Hepatocyte (in vitro differentiated cells): ENCODE results near the gene CUBN. TPM values are rescaled to one million over a fixed set of nuclear protein-coding genes. Genes with fewer than 3 reads are reported as not detected.

ENCODE experiments used
- DNase-seq: peaks from one replicate; pipeline ENCODE4 v3.0.0-alpha.2; 2016; ENCODE audit warnings: low spot score
- H2AFZ ChIP-seq: fragments of 200-600 bp; sonication (generic); 2 replicates; pipeline ENCODE4 v1.6.0; 2016; ENCODE audit warnings: antibody characterized with exemption, mild to moderate bottlenecking
- H3K27ac ChIP-seq: fragments of 200-600 bp; sonication (generic); 2 replicates; pipeline ENCODE4 v1.5.1; 2016; ENCODE audit warnings: mild to moderate bottlenecking
- H3K27me3 ChIP-seq: fragments of 200-600 bp; sonication (generic); 2 replicates; pipeline ENCODE4 v1.6.1; 2016
- H3K36me3 ChIP-seq: fragments of 200-600 bp; sonication (generic); replicated peaks from 2 replicates; pipeline ENCODE4 v1.5.1; 2016; ENCODE audit warnings: low read depth; ENCODE audit not compliant: insufficient read depth
- H3K4me1 ChIP-seq: fragments of 200-600 bp; sonication (generic); 2 replicates; pipeline ENCODE4 v1.5.1; 2016; ENCODE audit warnings: mild to moderate bottlenecking, moderate library complexity; ENCODE audit not compliant: insufficient read depth
- H3K4me2 ChIP-seq: fragments of 200-600 bp; sonication (generic); 2 replicates; pipeline ENCODE4 v1.6.0; 2016
- H3K4me3 ChIP-seq: fragments of 200-600 bp; sonication (generic); 2 replicates; pipeline ENCODE4 v1.5.1; 2016; ENCODE audit warnings: mild to moderate bottlenecking
- H3K79me2 ChIP-seq: fragments of 200-600 bp; sonication (generic); 2 replicates; pipeline ENCODE4 v1.6.0; 2017; ENCODE audit warnings: mild to moderate bottlenecking
- H3K9me2 ChIP-seq: fragments of 200-600 bp; sonication (generic); replicated peaks from 2 replicates; pipeline ENCODE4 v1.6.0; 2017; ENCODE audit warnings: mild to moderate bottlenecking; ENCODE audit not compliant: insufficient read depth
- H3K9me3 ChIP-seq: fragments of 200-600 bp; sonication (generic); 2 replicates; pipeline ENCODE4 v1.5.1; 2016; ENCODE audit warnings: low read depth, mild to moderate bottlenecking
- H4K20me1 ChIP-seq: fragments of 200-600 bp; sonication (generic); 2 replicates; pipeline ENCODE4 v1.6.0; 2016; ENCODE audit warnings: mild to moderate bottlenecking; ENCODE audit not compliant: insufficient read depth, poor library complexity, severe bottlenecking
- EZH2 ChIP-seq: fragments of 200-600 bp; sonication (generic); IDR thresholded peaks from 2 replicates; pipeline ENCODE4 v1.6.1; 2016; ENCODE audit warnings: antibody characterized with exemption, mild to moderate bottlenecking, borderline replicate concordance
- EZH2phosphoT487 ChIP-seq: fragments of 200-600 bp; sonication (generic); IDR thresholded peaks from one replicate; pipeline ENCODE4 v1.6.1; 2018; ENCODE audit warnings: antibody characterized with exemption, mild to moderate bottlenecking, low read depth, moderate library complexity; ENCODE audit not compliant: unreplicated experiment, severe bottlenecking
- WGBS: methylation state at CpG from one replicate; pipeline ENCODE4 v1.1.6; 2016; ENCODE audit warnings: low lambda C conversion rate; ENCODE audit errors: missing lambda C conversion rate; 5-methylcytosine and 5-hydroxymethylcytosine counted together
- polyA plus RNA-seq: library from polyadenylated mRNA; unstranded; fragments of >200 nt; fragmentation: Nextera tagmentation; extraction: Ambion mirVana; gene quantifications from 2 replicates; pipeline ENCODE4 v1.2.1, GENCODE V29; 2016
- total RNA-seq: library from RNA; depleted of rRNA; stranded (reverse); fragments of >200 nt; gene quantifications from 2 replicates; pipeline ENCODE4 v1.2.3, GENCODE V29; 2014
- TF ChIP-seq, protein P1 (sequence below): fragments of 200-600 bp; sonication (generic); IDR thresholded peaks from 2 replicates; pipeline ENCODE4 v1.5.1; 2016; ENCODE audit warnings: antibody characterized with exemption, mild to moderate bottlenecking; ENCODE audit not compliant: poor library complexity

CUBN gene
- total and polyA plus RNA-seq, 2 experiments from 2014 or later: 2.0 to 10.6 TPM

DNA sequence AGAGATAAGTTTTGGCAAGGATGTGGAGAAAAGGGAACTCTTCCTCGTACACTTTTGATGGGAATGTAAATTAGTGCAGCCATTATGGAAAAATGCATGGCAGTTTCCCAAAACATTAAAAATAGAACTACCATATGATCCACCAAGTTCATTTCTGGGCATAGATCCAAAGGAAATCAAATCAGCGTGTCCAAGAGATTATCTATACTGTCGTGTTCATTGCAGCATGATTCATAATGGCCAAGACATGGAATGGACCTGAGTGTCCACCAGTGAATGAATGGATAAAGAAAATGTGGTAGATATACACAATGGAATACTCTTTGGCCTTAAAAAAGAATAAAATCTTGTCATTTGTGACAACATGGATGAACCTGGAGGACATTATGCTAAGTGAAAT, 242.0 kb downstream of the CUBN start:
- no peaks in the 10 kb centered on the region for H3K4me1 ChIP-seq
- H3K27me3 ChIP-seq: no peaks in the 10 kb centered on the region
- no peak for DNase-seq
- H3K27ac ChIP-seq: no peak overlapping the region
- no peaks in the 10 kb centered on the region for H3K9me2 ChIP-seq
- H3K9me3 ChIP-seq: no peaks in the 10 kb centered on the region
- H3K79me2 ChIP-seq: no peaks in the 10 kb centered on the region
- WGBS: 62% methylated on average over 3 of the region's 3 CpGs
- TF ChIP-seq, protein P1, sequence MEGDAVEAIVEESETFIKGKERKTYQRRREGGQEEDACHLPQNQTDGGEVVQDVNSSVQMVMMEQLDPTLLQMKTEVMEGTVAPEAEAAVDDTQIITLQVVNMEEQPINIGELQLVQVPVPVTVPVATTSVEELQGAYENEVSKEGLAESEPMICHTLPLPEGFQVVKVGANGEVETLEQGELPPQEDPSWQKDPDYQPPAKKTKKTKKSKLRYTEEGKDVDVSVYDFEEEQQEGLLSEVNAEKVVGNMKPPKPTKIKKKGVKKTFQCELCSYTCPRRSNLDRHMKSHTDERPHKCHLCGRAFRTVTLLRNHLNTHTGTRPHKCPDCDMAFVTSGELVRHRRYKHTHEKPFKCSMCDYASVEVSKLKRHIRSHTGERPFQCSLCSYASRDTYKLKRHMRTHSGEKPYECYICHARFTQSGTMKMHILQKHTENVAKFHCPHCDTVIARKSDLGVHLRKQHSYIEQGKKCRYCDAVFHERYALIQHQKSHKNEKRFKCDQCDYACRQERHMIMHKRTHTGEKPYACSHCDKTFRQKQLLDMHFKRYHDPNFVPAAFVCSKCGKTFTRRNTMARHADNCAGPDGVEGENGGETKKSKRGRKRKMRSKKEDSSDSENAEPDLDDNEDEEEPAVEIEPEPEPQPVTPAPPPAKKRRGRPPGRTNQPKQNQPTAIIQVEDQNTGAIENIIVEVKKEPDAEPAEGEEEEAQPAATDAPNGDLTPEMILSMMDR: no peak
- no peak for TF ChIP-seq EZH2phosphoT487
- TF ChIP-seq EZH2: no peak
- H2AFZ ChIP-seq: no peak overlapping the region
- H3K4me2 ChIP-seq: no peak overlapping the region
- no peaks in the 10 kb centered on the region for H4K20me1 ChIP-seq
- H3K4me3 ChIP-seq: no peak overlapping the region
- H3K36me3 ChIP-seq: no peaks in the 10 kb centered on the region

DNA sequence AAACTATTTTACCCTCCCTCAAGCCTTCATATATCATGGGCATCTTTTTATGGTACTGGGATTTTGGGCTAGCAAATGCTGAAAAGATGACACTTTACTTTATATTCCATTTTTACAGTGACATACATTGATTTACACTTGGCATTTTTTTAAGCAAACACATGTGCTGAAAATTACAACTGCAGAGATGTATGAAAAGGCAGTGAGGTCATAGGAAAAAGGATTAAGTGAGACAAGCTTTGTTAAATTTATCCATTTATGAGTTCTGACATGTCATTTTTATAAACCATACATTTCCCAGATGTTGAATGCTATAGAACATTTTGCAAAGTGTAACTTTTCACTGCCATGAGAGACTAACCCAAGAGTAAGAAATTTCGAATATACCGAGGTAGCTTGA, 243.6 kb downstream of the CUBN start:
- H4K20me1 ChIP-seq: no peaks in the 10 kb centered on the region
- no peaks in the 10 kb centered on the region for H3K9me3 ChIP-seq
- no peaks in the 10 kb centered on the region for H3K79me2 ChIP-seq
- no peaks in the 10 kb centered on the region for H3K9me2 ChIP-seq
- H3K27me3 ChIP-seq: no peaks in the 10 kb centered on the region
- no peaks in the 10 kb centered on the region for H3K4me1 ChIP-seq
- TF ChIP-seq, protein P1: no peak
- no peak for TF ChIP-seq EZH2
- no peak for TF ChIP-seq EZH2phosphoT487
- no peak for DNase-seq
- H3K36me3 ChIP-seq: no peaks in the 10 kb centered on the region
- no peak overlapping the region for H3K27ac ChIP-seq
- H3K4me2 ChIP-seq: no peak overlapping the region
- no peak overlapping the region for H3K4me3 ChIP-seq
- 82% methylated on average over 2 of the region's 2 CpGs for WGBS
- H2AFZ ChIP-seq: no peak overlapping the region

DNA sequence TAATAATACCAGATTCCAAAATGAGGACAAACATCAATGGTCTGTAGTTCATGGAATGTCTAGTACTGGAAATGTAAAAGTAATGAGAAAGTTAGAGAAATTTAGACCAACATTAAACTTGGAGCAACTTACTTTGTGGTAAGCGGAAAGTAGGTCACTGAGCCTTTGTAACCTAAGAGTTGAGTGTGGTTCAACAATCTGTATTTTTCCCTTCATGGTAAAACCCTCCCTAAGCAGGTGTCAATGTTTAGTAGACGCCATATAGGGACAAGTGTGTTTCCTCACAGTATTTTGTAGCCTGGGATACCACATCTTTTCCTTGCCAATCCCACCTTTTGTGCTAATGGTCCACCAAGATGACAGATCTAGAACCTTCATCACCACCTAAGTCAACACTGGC, 245.1 kb downstream of the CUBN start:
- WGBS: 100% methylated on average over 2 of the region's 2 CpGs
- Histone ChIP-seq H2AFZ (no peak overlapping the region), H3K27ac (no peak overlapping the region), H3K4me3 (no peak overlapping the region), H4K20me1 (no peaks in the 10 kb centered on the region), H3K4me1 (no peaks in the 10 kb centered on the region), H3K36me3 (no peaks in the 10 kb centered on the region), H3K9me3 (no peaks in the 10 kb centered on the region), H3K79me2 (no peaks in the 10 kb centered on the region), H3K4me2 (no peak overlapping the region), H3K9me2 (no peaks in the 10 kb centered on the region), H3K27me3 (no peaks in the 10 kb centered on the region)
- DNase-seq: no peak
- TF ChIP-seq, protein P1: no peak
- TF ChIP-seq EZH2phosphoT487: no peak
- TF ChIP-seq EZH2: no peak

DNA sequence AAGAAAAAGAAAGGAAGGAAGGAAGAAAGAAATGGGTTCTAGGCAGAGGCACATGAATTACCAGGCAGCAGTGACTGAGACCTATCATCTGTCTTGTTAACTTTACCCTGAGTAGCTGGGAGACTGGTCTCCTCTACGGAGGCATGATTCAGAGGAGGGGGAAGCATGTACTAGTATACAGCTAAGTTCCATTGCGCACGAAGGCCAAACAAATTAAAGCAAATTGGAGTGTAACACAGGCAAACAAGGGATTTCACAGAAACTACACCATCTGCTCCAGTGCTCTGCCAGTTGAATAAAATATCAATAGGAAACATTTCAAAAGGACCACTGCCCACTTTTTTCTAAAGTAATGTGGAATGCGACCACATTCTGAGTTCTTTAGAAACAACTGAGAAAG, 246.5 kb downstream of the CUBN start:
- no peak overlapping the region for H3K4me2 ChIP-seq
- H4K20me1 ChIP-seq: no peaks in the 10 kb centered on the region
- H3K27me3 ChIP-seq: no peaks in the 10 kb centered on the region
- no peak overlapping the region for H2AFZ ChIP-seq
- TF ChIP-seq EZH2phosphoT487 (no peak), EZH2 (no peak)
- TF ChIP-seq, protein P1: no peak
- DNase-seq: no peak
- no peaks in the 10 kb centered on the region for H3K9me3 ChIP-seq
- no peaks in the 10 kb centered on the region for H3K9me2 ChIP-seq
- H3K4me1 ChIP-seq: no peaks in the 10 kb centered on the region
- WGBS: 88% methylated on average over 4 of the region's 4 CpGs
- H3K36me3 ChIP-seq: no peaks in the 10 kb centered on the region
- H3K27ac ChIP-seq: no peak overlapping the region
- H3K79me2 ChIP-seq: no peaks in the 10 kb centered on the region
- H3K4me3 ChIP-seq: no peak overlapping the region
